GM23338 (cell line): ENCODE data around the gene GJB5. TPM values are rescaled to one million over a fixed set of nuclear protein-coding genes. Genes with fewer than 3 reads are reported as not detected.

Experiments
- ATAC-seq: fragments of 200-7000 bp; cut with Tn5 transposase; 3 replicates; pipeline ENCODE4 v1.9.1; 2020
- DNase-seq: peaks from one replicate; pipeline ENCODE4 v3.0.0-alpha.2; 2015; ENCODE audit warnings: low spot score
- H2AFZ ChIP-seq: fragments of 200-600 bp; sonication (generic); 2 replicates; pipeline ENCODE4 v1.8.0; 2016; ENCODE audit warnings: antibody characterized with exemption, mild to moderate bottlenecking, moderate library complexity
- H3F3A ChIP-seq: fragments of 200-600 bp; sonication (generic); replicated peaks from 2 replicates; pipeline ENCODE4 v1.8.0; 2017; ENCODE audit warnings: antibody characterized with exemption, mixed run types, low read depth
- H3K27ac ChIP-seq: fragments of 200-600 bp; sonication (generic); 2 replicates; pipeline ENCODE4 v1.6.1; 2016; ENCODE audit warnings: low read depth
- H3K27me3 ChIP-seq: fragments of 200-600 bp; sonication (generic); 2 replicates; pipeline ENCODE4 v1.8.0; 2016; ENCODE audit warnings: mild to moderate bottlenecking, mixed run types, moderate library complexity; ENCODE audit not compliant: insufficient read depth
- H3K36me3 ChIP-seq: fragments of 200-600 bp; sonication (generic); 2 replicates; pipeline ENCODE4 v1.8.0; 2016; ENCODE audit warnings: mild to moderate bottlenecking; ENCODE audit not compliant: insufficient read depth
- H3K4me1 ChIP-seq: fragments of 200-600 bp; sonication (generic); 2 replicates; pipeline ENCODE4 v1.8.0; 2016; ENCODE audit warnings: mild to moderate bottlenecking, moderate library complexity; ENCODE audit not compliant: insufficient read depth
- H3K4me2 ChIP-seq: fragments of 200-600 bp; sonication (generic); 2 replicates; pipeline ENCODE4 v1.7.1; 2017; ENCODE audit warnings: mixed run types
- H3K4me3 ChIP-seq: fragments of 200-600 bp; sonication (generic); 2 replicates; pipeline ENCODE4 v1.6.1; 2016; ENCODE audit warnings: mixed run types
- H3K79me2 ChIP-seq: fragments of 200-600 bp; sonication (generic); replicated peaks from 2 replicates; pipeline ENCODE4 v1.8.0; 2017; ENCODE audit warnings: mild to moderate bottlenecking; ENCODE audit not compliant: insufficient read depth
- H3K9me2 ChIP-seq: fragments of 200-600 bp; sonication (generic); 2 replicates; pipeline ENCODE4 v1.8.0; 2017; ENCODE audit not compliant: insufficient read depth
- H4K20me1 ChIP-seq: fragments of 200-600 bp; sonication (generic); replicated peaks from 2 replicates; pipeline ENCODE4 v1.8.0; 2017; ENCODE audit warnings: mild to moderate bottlenecking; ENCODE audit not compliant: insufficient read depth
- H3K27ac Mint-ChIP-seq: 2 replicates; pipeline ENCODE4 v1.8.0; 2020; ENCODE audit warnings: inconsistent platforms, mild to moderate bottlenecking, moderate library complexity, mixed read lengths
- H3K27me3 Mint-ChIP-seq: 3 replicates; pipeline ENCODE4 v1.8.0; 2022; ENCODE audit warnings: low read depth, mild to moderate bottlenecking, moderate library complexity, mixed read lengths, inconsistent platforms; ENCODE audit not compliant: insufficient read depth, poor library complexity
- H3K36me3 Mint-ChIP-seq: 3 replicates; pipeline ENCODE4 v1.8.0; 2021; ENCODE audit warnings: low read depth, mild to moderate bottlenecking, inconsistent platforms, moderate library complexity, mixed read lengths
- H3K4me1 Mint-ChIP-seq: 3 replicates; pipeline ENCODE4 v1.8.0; 2020; ENCODE audit warnings: mild to moderate bottlenecking, inconsistent platforms, mixed read lengths
- H3K4me3 Mint-ChIP-seq: 3 replicates; pipeline ENCODE4 v1.8.0; 2021; ENCODE audit warnings: moderate library complexity, mild to moderate bottlenecking, inconsistent platforms, mixed read lengths
- H3K9me3 Mint-ChIP-seq: 3 replicates; pipeline ENCODE4 v1.8.0; 2020; ENCODE audit warnings: moderate library complexity, mild to moderate bottlenecking, inconsistent platforms, mixed read lengths
- EZH2 ChIP-seq: fragments of 200-600 bp; sonication (generic); IDR thresholded peaks from one replicate; pipeline ENCODE4 v1.8.0; 2017; ENCODE audit warnings: antibody characterized with exemption, mild to moderate bottlenecking, low read depth; ENCODE audit not compliant: unreplicated experiment
- EZH2phosphoT487 ChIP-seq: fragments of 200-600 bp; sonication (generic); IDR thresholded peaks from one replicate; pipeline ENCODE4 v1.8.1; 2018; ENCODE audit warnings: antibody characterized with exemption; ENCODE audit not compliant: unreplicated experiment
- JUNB ChIP-seq: IDR thresholded peaks from one replicate; pipeline ENCODE4 v1.6.1; 2016; ENCODE audit warnings: antibody characterized with exemption; ENCODE audit not compliant: unreplicated experiment
- NANOG ChIP-seq: IDR thresholded peaks from 2 replicates; pipeline ENCODE4 v1.6.1; 2016; ENCODE audit warnings: antibody characterized with exemption, borderline replicate concordance
- POLR2AphosphoS5 ChIP-seq: IDR thresholded peaks from 2 replicates; pipeline ENCODE4 v1.6.1; 2016; ENCODE audit warnings: antibody characterized with exemption, low read depth
- STAT1 ChIP-seq: IDR thresholded peaks from one replicate; pipeline ENCODE4 v1.6.1; 2016; ENCODE audit warnings: antibody characterized with exemption; ENCODE audit not compliant: unreplicated experiment
- ZNF114 ChIP-seq: fragments of 250-450 bp; sonication (Bioruptor Pico); IDR thresholded peaks from 2 replicates; pipeline ENCODE4 v1.5.0; 2020; ENCODE audit warnings: mild to moderate bottlenecking, moderate library complexity
- ZNF331 ChIP-seq: fragments of 250-450 bp; sonication (Bioruptor Pico); IDR thresholded peaks from 2 replicates; pipeline ENCODE4 v1.5.0; 2020; ENCODE audit warnings: low read depth, mild to moderate bottlenecking, moderate library complexity
- polyA plus RNA-seq: library from polyadenylated mRNA; unstranded; fragments of >200 nt; fragmentation: Nextera tagmentation; extraction: Ambion mirVana; gene quantifications from 2 replicates; pipeline ENCODE4 v1.2.1, GENCODE V29; 2016
- total RNA-seq: library from RNA; depleted of rRNA; stranded (reverse); fragments of >200 nt; shearing (Covaris generic); gene quantifications from 2 replicates; pipeline ENCODE4 v1.2.3, GENCODE V29; 2014
- TF ChIP-seq, protein P1 (sequence below): fragments of 250-450 bp; sonication (Bioruptor Pico); IDR thresholded peaks from 2 replicates; pipeline ENCODE4 v1.5.0; 2020; ENCODE audit warnings: mild to moderate bottlenecking, moderate library complexity
- TF ChIP-seq, protein P2 (sequence below): IDR thresholded peaks from one replicate; pipeline ENCODE4 v1.6.1; 2018; ENCODE audit warnings: antibody characterized with exemption; ENCODE audit not compliant: unreplicated experiment
- TF ChIP-seq, protein P3 (sequence below): IDR thresholded peaks from 2 replicates; pipeline ENCODE4 v1.6.1; 2016; ENCODE audit warnings: antibody characterized with exemption
- TF ChIP-seq, protein P4 (sequence below), 2 experiments: fragments of 200-600 bp in 1 of 2; sonication (generic) in 1 of 2; conservative IDR thresholded peaks; 2 replicates each; pipeline versions ENCODE4 v1.5.1 to v1.6.1; 2016 to 2017; ENCODE audit warnings: antibody characterized with exemption in 2 of 2, low read depth in 2 of 2, mild to moderate bottlenecking in 2 of 2, moderate library complexity in 1 of 2

Gene GJB5
- total and polyA plus RNA-seq, 2 experiments from 2014 or later: 1.4 TPM; not detected in 1

DNA sequence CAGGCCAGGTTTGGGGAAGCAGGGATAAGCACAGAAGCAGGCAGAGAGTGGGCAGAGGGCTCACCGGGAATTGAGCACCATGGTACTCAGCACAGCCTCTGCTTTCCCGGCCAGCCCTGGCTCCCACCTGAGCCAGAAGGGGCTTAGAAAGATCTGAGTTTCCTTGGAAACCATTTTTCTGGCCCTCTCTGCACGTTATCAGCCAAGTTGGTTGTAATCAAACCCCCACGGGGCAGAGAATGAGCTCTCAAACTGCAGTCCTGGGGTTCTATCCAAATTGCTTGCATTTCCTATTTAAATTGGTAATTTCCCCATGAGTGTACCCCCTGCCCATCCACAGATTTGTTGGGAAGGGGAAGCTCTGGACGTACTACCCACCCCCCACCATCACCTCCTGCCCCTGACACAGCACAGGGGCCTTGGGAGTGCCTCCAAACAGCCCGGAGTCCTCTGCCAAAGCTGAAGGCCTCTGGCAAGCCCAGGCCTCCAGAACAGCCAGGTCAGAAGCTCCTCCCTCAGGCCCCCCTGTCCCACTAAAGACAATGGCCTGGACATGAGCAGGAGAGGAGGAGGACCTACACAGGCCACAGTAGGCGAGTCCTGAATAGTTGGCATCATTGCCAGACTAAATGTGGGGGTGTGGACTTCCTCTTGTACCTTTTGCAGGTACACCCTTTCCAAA, 42.7 kb upstream of the GJB5 start:
- ATAC-seq (no peak), DNase-seq (no peak)
- no peak overlapping the region for H3K27ac ChIP-seq
- H3K36me3 ChIP-seq: no peaks in the 10 kb centered on the region
- H3K4me1 ChIP-seq: no peaks in the 10 kb centered on the region
- no peak overlapping the region for H2AFZ ChIP-seq
- Mint-ChIP-seq H3K27me3 (peaks cover 7% of the 10 kb centered on the region), H3K9me3 (no peaks in the 10 kb centered on the region), H3K4me1 (peaks cover 4% of the 10 kb centered on the region; the same call in 2 of the 3 replicates), H3K36me3 (no peaks in the 10 kb centered on the region), H3K27ac (no peak overlapping the region), H3K4me3 (no peak overlapping the region)
- H3K4me2 ChIP-seq: no peak overlapping the region
- no peaks in the 10 kb centered on the region for H3F3A ChIP-seq
- no peak overlapping the region for H3K4me3 ChIP-seq
- H3K9me2 ChIP-seq: no peaks in the 10 kb centered on the region; the same call in 1 of the 2 replicates
- H4K20me1 ChIP-seq: no peaks in the 10 kb centered on the region
- H3K79me2 ChIP-seq: no peaks in the 10 kb centered on the region
- TF ChIP-seq NANOG (no peak), ZNF331 (CRISPR knock-in tag) (no peak), ZNF114 (no peak), JUNB (no peak), STAT1 (no peak), EZH2 (no peak), EZH2phosphoT487 (no peak), POLR2AphosphoS5 (no peak)
- TF ChIP-seq, protein P1, sequence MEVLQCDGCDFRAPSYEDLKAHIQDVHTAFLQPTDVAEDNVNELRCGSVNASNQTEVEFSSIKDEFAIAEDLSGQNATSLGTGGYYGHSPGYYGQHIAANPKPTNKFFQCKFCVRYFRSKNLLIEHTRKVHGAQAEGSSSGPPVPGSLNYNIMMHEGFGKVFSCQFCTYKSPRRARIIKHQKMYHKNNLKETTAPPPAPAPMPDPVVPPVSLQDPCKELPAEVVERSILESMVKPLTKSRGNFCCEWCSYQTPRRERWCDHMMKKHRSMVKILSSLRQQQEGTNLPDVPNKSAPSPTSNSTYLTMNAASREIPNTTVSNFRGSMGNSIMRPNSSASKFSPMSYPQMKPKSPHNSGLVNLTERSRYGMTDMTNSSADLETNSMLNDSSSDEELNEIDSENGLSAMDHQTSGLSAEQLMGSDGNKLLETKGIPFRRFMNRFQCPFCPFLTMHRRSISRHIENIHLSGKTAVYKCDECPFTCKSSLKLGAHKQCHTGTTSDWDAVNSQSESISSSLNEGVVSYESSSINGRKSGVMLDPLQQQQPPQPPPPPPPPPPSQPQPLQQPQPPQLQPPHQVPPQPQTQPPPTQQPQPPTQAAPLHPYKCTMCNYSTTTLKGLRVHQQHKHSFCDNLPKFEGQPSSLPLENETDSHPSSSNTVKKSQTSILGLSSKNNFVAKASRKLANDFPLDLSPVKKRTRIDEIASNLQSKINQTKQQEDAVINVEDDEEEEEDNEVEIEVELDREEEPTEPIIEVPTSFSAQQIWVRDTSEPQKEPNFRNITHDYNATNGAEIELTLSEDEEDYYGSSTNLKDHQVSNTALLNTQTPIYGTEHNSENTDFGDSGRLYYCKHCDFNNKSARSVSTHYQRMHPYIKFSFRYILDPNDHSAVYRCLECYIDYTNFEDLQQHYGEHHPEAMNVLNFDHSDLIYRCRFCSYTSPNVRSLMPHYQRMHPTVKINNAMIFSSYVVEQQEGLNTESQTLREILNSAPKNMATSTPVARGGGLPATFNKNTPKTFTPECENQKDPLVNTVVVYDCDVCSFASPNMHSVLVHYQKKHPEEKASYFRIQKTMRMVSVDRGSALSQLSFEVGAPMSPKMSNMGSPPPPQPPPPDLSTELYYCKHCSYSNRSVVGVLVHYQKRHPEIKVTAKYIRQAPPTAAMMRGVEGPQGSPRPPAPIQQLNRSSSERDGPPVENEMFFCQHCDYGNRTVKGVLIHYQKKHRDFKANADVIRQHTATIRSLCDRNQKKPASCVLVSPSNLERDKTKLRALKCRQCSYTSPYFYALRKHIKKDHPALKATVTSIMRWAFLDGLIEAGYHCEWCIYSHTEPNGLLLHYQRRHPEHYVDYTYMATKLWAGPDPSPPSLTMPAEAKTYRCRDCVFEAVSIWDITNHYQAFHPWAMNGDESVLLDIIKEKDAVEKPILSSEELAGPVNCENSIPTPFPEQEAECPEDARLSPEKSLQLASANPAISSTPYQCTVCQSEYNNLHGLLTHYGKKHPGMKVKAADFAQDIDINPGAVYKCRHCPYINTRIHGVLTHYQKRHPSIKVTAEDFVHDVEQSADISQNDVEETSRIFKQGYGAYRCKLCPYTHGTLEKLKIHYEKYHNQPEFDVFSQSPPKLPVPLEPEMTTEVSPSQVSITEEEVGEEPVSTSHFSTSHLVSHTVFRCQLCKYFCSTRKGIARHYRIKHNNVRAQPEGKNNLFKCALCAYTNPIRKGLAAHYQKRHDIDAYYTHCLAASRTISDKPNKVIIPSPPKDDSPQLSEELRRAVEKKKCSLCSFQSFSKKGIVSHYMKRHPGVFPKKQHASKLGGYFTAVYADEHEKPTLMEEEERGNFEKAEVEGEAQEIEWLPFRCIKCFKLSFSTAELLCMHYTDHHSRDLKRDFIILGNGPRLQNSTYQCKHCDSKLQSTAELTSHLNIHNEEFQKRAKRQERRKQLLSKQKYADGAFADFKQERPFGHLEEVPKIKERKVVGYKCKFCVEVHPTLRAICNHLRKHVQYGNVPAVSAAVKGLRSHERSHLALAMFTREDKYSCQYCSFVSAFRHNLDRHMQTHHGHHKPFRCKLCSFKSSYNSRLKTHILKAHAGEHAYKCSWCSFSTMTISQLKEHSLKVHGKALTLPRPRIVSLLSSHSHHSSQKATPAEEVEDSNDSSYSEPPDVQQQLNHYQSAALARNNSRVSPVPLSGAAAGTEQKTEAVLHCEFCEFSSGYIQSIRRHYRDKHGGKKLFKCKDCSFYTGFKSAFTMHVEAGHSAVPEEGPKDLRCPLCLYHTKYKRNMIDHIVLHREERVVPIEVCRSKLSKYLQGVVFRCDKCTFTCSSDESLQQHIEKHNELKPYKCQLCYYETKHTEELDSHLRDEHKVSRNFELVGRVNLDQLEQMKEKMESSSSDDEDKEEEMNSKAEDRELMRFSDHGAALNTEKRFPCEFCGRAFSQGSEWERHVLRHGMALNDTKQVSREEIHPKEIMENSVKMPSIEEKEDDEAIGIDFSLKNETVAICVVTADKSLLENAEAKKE (CRISPR knock-in tag): no peak
- TF ChIP-seq, protein P2, sequence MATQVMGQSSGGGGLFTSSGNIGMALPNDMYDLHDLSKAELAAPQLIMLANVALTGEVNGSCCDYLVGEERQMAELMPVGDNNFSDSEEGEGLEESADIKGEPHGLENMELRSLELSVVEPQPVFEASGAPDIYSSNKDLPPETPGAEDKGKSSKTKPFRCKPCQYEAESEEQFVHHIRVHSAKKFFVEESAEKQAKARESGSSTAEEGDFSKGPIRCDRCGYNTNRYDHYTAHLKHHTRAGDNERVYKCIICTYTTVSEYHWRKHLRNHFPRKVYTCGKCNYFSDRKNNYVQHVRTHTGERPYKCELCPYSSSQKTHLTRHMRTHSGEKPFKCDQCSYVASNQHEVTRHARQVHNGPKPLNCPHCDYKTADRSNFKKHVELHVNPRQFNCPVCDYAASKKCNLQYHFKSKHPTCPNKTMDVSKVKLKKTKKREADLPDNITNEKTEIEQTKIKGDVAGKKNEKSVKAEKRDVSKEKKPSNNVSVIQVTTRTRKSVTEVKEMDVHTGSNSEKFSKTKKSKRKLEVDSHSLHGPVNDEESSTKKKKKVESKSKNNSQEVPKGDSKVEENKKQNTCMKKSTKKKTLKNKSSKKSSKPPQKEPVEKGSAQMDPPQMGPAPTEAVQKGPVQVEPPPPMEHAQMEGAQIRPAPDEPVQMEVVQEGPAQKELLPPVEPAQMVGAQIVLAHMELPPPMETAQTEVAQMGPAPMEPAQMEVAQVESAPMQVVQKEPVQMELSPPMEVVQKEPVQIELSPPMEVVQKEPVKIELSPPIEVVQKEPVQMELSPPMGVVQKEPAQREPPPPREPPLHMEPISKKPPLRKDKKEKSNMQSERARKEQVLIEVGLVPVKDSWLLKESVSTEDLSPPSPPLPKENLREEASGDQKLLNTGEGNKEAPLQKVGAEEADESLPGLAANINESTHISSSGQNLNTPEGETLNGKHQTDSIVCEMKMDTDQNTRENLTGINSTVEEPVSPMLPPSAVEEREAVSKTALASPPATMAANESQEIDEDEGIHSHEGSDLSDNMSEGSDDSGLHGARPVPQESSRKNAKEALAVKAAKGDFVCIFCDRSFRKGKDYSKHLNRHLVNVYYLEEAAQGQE: no peak
- TF ChIP-seq, protein P3, sequence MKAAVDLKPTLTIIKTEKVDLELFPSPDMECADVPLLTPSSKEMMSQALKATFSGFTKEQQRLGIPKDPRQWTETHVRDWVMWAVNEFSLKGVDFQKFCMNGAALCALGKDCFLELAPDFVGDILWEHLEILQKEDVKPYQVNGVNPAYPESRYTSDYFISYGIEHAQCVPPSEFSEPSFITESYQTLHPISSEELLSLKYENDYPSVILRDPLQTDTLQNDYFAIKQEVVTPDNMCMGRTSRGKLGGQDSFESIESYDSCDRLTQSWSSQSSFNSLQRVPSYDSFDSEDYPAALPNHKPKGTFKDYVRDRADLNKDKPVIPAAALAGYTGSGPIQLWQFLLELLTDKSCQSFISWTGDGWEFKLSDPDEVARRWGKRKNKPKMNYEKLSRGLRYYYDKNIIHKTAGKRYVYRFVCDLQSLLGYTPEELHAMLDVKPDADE: no peak
- TF ChIP-seq, protein P4, sequence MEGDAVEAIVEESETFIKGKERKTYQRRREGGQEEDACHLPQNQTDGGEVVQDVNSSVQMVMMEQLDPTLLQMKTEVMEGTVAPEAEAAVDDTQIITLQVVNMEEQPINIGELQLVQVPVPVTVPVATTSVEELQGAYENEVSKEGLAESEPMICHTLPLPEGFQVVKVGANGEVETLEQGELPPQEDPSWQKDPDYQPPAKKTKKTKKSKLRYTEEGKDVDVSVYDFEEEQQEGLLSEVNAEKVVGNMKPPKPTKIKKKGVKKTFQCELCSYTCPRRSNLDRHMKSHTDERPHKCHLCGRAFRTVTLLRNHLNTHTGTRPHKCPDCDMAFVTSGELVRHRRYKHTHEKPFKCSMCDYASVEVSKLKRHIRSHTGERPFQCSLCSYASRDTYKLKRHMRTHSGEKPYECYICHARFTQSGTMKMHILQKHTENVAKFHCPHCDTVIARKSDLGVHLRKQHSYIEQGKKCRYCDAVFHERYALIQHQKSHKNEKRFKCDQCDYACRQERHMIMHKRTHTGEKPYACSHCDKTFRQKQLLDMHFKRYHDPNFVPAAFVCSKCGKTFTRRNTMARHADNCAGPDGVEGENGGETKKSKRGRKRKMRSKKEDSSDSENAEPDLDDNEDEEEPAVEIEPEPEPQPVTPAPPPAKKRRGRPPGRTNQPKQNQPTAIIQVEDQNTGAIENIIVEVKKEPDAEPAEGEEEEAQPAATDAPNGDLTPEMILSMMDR (conservative IDR thresholded peaks at IDR 0.05; ENCODE audit: low read depth in 2 of 2): no peak
- H3K27me3 ChIP-seq: no peaks in the 10 kb centered on the region
